HepG2 (cell line): ENCODE measurements around the gene RHBDD3. TPM values are rescaled to one million over a fixed set of nuclear protein-coding genes. Genes with fewer than 3 reads are reported as not detected.

Experiments used
- ETV5 ChIP-seq: IDR thresholded peaks from 2 replicates; pipeline ENCODE4 v1.6.1; 2018; ENCODE audit warnings: missing biosample characterization, missing genetic modification reagents, inconsistent platforms, borderline replicate concordance
- IKZF4 ChIP-seq: sonication (generic); formaldehyde crosslinking; IDR thresholded peaks from 2 replicates; pipeline ENCODE4 v1.5.1; 2020; ENCODE audit warnings: borderline replicate concordance, mild to moderate bottlenecking, low read depth, missing genetic modification reagents; ENCODE audit errors: not compliant biosample characterization
- PAF1 ChIP-seq: IDR thresholded peaks from 2 replicates; pipeline ENCODE4 v1.6.1; 2016; ENCODE audit warnings: missing genetic modification reagents, missing compliant biosample characterization
- POLR2G ChIP-seq: fragments of 200-400 bp; formaldehyde crosslinking; IDR thresholded peaks from 2 replicates; pipeline ENCODE4 v1.6.1; 2018; ENCODE audit warnings: mild to moderate bottlenecking, low read depth, low read length, moderate library complexity
- REXO4 ChIP-seq: sonication (generic); formaldehyde crosslinking; IDR thresholded peaks from 2 replicates; pipeline ENCODE4 v1.8.0; 2022; ENCODE audit warnings: missing genetic modification reagents, mild to moderate bottlenecking, borderline replicate concordance
- RFXANK ChIP-seq: IDR thresholded peaks from 2 replicates; pipeline ENCODE4 v1.6.1; 2016
- SAFB2 ChIP-seq: sonication (generic); formaldehyde crosslinking; IDR thresholded peaks from 2 replicates; pipeline ENCODE4 v1.5.1; 2020; ENCODE audit warnings: missing genetic modification reagents, low read depth, mild to moderate bottlenecking, borderline replicate concordance
- WIZ ChIP-seq: sonication (generic); formaldehyde crosslinking; IDR thresholded peaks from 2 replicates; pipeline ENCODE4 v1.5.1; 2020; ENCODE audit warnings: mild to moderate bottlenecking, missing genetic modification reagents
- ZBTB3 ChIP-seq: sonication (generic); formaldehyde crosslinking; IDR thresholded peaks from 2 replicates; pipeline ENCODE4 v1.4.0; 2020; ENCODE audit warnings: low read depth, mild to moderate bottlenecking, moderate library complexity, missing genetic modification reagents, borderline replicate concordance
- ZEB1 ChIP-seq: IDR thresholded peaks from 2 replicates; pipeline ENCODE4 v1.6.1; 2012; ENCODE audit warnings: mild to moderate bottlenecking, low read depth, inconsistent platforms; ENCODE audit not compliant: insufficient replicate concordance
- ZNF260 ChIP-seq: sonication (generic); formaldehyde crosslinking; IDR thresholded peaks from 2 replicates; pipeline ENCODE4 v1.4.0; 2020; ENCODE audit warnings: missing genetic modification reagents, low read depth, mild to moderate bottlenecking, borderline replicate concordance
- ZNF263 ChIP-seq: sonication (generic); formaldehyde crosslinking; IDR thresholded peaks from 2 replicates; pipeline ENCODE4 v1.4.0; 2020; ENCODE audit warnings: missing genetic modification reagents
- ZNF264 ChIP-seq: sonication (generic); formaldehyde crosslinking; IDR thresholded peaks from 2 replicates; pipeline ENCODE4 v1.4.0; 2020; ENCODE audit warnings: missing genetic modification reagents
- ZNF441 ChIP-seq: sonication (generic); formaldehyde crosslinking; IDR thresholded peaks from 2 replicates; pipeline ENCODE4 v1.7.0; 2021; ENCODE audit warnings: missing genetic modification reagents, borderline replicate concordance
- ZNF510 ChIP-seq: sonication (generic); formaldehyde crosslinking; IDR thresholded peaks from 2 replicates; pipeline ENCODE4 v1.4.0; 2020; ENCODE audit warnings: low read depth, mild to moderate bottlenecking, missing genetic modification reagents
- ZNF629 ChIP-seq: sonication (generic); formaldehyde crosslinking; conservative IDR thresholded peaks from 2 replicates; pipeline ENCODE4 v1.5.0; 2020; ENCODE audit warnings: missing genetic modification reagents
- polyA plus RNA-seq, 8 experiments: library from polyadenylated mRNA; depleted of rRNA in 3 of 8; stranded (reverse) in 7 of 8; unstranded in 1 of 8; fragments of >200 nt; fragmentation: Illumina TruSeq in 4 of 8; extraction: Trizol in 4 of 8; gene quantifications; 2 replicates each; pipeline versions ENCODE4 v1.2.1 to v1.2.3, GENCODE V29; 2011 to 2016; ENCODE audit warnings: low read depth in 4 of 8, missing spikeins in 1 of 8, mixed read lengths in 1 of 8; ENCODE audit not compliant: insufficient read depth in 1 of 8
- total RNA-seq, 5 experiments: library from RNA; depleted of rRNA; stranded (reverse); fragments of >200 nt; fragmentation: Illumina TruSeq; extraction: Trizol; gene quantifications; 2 replicates each; pipeline ENCODE4 v1.2.3, GENCODE V29; 2016; ENCODE audit warnings: low read depth in 1 of 5
- TF ChIP-seq, protein P1 (sequence below): sonication (generic); formaldehyde crosslinking; IDR thresholded peaks from 2 replicates; pipeline ENCODE4 v1.5.1; 2020; ENCODE audit warnings: mild to moderate bottlenecking, moderate library complexity, missing genetic modification reagents
- TF ChIP-seq, protein P2 (sequence below): sonication (generic); formaldehyde crosslinking; IDR thresholded peaks from 2 replicates; pipeline ENCODE4 v1.5.1; 2020; ENCODE audit warnings: missing genetic modification reagents, mild to moderate bottlenecking, borderline replicate concordance
- TF ChIP-seq, protein P3 (sequence below): sonication (generic); formaldehyde crosslinking; IDR thresholded peaks from 2 replicates; pipeline ENCODE4 v1.4.0; 2020; ENCODE audit warnings: mild to moderate bottlenecking, missing genetic modification reagents

Gene RHBDD3
- total and polyA plus RNA-seq, 2 of the 13 experiments (the other 11 are each of a cell fraction or from before 2014, with no cell fraction given) = 12.1 to 26.7 TPM

DNA sequence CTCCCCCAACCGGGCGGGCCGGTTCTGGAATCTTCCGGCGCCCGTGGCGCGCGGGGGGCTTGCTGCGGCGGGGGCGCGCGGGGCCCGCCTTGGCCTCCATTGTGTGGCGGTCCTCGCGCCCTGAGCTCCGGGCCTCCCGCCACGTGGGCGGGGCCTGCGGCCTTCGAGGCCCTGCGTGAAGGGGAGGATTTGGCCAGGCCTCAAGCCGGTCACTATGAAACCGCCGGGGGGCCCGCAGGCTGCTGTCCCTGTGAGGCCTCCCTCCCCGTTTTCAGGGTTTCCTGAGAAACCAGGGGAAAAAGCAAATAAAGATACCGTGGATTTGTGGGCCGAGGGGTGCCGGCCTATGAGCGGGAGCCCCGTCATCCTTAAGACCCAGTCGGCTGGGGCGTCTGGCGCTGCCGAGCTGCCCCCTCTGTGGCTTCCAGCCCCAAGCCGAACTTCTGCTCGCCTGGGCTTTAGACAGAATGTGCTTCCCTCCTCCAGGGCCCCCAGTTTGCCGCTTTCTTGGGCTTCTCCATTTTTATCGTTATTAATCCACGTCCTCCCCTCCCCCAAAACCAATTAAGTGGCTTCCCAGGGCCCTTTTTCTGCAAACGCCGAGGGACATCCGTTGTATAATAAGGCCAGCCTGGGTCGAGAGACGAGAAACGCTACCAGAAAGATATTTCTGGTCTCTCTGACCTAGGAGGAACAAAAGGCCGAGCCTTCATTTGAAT, 889 bp upstream of the RHBDD3 start (continued):
- TF ChIP-seq, protein P1, sequence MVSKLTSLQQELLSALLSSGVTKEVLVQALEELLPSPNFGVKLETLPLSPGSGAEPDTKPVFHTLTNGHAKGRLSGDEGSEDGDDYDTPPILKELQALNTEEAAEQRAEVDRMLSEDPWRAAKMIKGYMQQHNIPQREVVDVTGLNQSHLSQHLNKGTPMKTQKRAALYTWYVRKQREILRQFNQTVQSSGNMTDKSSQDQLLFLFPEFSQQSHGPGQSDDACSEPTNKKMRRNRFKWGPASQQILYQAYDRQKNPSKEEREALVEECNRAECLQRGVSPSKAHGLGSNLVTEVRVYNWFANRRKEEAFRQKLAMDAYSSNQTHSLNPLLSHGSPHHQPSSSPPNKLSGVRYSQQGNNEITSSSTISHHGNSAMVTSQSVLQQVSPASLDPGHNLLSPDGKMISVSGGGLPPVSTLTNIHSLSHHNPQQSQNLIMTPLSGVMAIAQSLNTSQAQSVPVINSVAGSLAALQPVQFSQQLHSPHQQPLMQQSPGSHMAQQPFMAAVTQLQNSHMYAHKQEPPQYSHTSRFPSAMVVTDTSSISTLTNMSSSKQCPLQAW (CRISPR knock-in tag) = no peak
- peak; percentile 81 for TF ChIP-seq IKZF4 (CRISPR knock-in tag)
- peak; percentile 5 for TF ChIP-seq ZEB1
- TF ChIP-seq REXO4 (CRISPR knock-in tag) = peak; percentile 66; the same call in 1 of the 2 replicates
- TF ChIP-seq, protein P2, sequence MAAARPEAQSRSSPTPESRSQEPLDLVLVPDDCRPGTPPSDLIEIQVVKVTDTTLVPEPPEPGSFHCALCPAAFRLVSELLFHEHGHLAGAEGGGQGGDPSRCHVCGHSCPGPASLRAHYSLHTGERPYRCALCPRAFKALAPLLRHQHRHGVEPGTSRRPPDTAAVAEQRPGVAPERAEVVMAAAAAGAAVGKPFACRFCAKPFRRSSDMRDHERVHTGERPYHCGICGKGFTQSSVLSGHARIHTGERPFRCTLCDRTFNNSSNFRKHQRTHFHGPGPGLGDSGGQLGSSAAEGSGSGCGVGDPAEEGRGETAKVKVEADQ (CRISPR knock-in tag) = peak; percentile 87
- no peak for TF ChIP-seq ETV5 (CRISPR knock-in tag)
- TF ChIP-seq ZNF629 = no peak
- TF ChIP-seq SAFB2 (CRISPR knock-in tag) = no peak
- no peak for TF ChIP-seq ZNF510 (CRISPR knock-in tag)
- TF ChIP-seq ZNF441 = no peak; the same call in 1 of the 2 replicates
- TF ChIP-seq, protein P3, sequence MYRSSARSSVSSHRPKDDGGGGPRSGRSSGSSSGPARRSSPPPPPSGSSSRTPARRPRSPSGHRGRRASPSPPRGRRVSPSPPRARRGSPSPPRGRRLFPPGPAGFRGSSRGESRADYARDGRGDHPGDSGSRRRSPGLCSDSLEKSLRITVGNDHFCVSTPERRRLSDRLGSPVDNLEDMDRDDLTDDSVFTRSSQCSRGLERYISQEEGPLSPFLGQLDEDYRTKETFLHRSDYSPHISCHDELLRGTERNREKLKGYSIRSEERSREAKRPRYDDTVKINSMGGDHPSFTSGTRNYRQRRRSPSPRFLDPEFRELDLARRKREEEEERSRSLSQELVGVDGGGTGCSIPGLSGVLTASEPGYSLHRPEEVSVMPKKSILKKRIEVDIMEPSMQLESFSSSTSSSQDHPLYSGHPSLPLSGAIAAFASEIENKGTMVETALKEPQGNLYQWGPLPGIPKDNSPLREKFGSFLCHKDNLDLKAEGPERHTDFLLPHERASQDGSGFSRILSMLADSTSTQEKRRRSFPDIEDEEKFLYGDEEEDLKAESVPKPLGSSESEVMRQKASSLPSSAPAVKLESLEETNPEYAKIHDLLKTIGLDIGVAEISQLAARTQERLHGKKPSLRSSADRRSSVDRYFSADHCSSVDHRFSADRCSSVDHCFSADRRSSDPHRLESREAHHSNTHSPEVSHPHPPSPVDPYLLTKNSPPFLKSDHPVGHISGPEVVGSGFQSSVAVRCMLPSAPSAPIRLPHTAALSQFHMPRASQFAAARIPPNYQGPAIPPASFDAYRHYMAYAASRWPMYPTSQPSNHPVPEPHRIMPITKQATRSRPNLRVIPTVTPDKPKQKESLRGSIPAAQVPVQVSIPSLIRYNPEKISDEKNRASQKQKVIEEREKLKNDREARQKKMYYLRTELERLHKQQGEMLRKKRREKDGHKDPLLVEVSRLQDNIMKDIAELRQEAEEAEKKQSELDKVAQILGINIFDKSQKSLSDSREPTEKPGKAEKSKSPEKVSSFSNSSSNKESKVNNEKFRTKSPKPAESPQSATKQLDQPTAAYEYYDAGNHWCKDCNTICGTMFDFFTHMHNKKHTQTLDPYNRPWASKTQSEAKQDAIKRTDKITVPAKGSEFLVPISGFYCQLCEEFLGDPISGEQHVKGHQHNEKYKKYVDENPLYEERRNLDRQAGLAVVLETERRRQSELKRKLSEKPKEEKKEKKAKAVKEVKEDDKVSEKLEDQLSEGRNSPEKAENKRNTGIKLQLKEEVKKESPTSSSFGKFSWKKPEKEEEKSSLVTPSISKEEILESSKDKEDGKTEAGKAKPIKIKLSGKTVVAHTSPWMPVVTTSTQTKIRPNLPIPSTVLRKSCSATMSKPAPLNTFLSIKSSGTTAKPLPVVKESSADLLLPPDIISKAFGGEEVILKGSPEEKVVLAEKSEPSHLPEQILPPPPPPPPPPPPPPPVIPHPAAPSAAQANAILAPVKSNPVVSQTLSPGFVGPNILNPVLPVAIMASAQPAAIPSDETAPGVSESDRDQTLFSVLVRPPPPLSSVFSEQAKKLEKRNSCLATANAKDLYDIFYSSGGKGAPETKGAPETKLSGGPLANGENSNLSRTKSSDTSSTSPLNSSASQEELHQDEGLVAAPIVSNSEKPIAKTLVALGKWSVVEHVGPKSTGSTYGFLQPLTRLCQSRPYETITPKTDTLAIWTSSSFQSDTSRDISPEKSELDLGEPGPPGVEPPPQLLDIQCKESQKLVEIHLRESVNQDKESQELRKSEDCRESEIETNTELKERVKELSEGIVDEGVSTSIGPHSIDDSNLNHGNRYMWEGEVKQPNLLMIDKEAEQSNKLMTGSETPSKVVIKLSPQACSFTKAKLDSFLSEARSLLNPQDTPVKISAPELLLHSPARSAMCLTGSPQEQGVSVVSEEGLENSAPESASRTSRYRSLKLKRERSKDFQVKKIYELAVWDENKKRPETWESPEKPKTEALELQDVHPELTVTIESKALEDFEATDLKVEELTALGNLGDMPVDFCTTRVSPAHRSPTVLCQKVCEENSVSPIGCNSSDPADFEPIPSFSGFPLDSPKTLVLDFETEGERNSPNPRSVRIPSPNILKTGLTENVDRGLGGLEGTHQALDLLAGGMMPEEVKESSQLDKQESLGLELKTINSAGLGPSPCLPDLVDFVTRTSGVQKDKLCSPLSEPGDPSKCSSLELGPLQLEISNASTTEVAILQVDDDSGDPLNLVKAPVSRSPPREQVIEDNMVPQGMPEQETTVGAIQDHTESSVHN (CRISPR knock-in tag) = no peak
- TF ChIP-seq ZBTB3 (CRISPR knock-in tag) = peak; percentile 59; the same call in 1 of the 2 replicates
- TF ChIP-seq RFXANK = no peak; the same call in 1 of the 2 replicates
- TF ChIP-seq ZNF263 (CRISPR knock-in tag) = no peak
- no peak for TF ChIP-seq ZNF264 (CRISPR knock-in tag)
- no peak for TF ChIP-seq PAF1 (CRISPR knock-in tag)
- TF ChIP-seq ZNF260 (CRISPR knock-in tag) = no peak
- no peak for TF ChIP-seq POLR2G
- no peak; the same call in 1 of the 2 replicates for TF ChIP-seq WIZ (CRISPR knock-in tag)
